ENCODE data around the gene TBPL2. TPM values are rescaled to one million over a fixed set of nuclear protein-coding genes. Genes with fewer than 3 reads are reported as not detected.

TBPL2 gene
- total RNA-seq, 1 experiment from 2014 or later: not detected

- H2BK120ac ChIP-seq (ENCODE audit: low read depth, low read length, poor library complexity, severe bottlenecking): no peak overlapping the region
- H3K4ac ChIP-seq (ENCODE audit: low read depth, low read length): no peak overlapping the region
- H3K9ac ChIP-seq (ENCODE audit: extremely low read depth, insufficient read length, low read length): no peak overlapping the region
- no peaks in the 10 kb centered on the region for H4K20me1 ChIP-seq (ENCODE audit: control insufficient read depth, insufficient read depth, insufficient read length)
- H3T11ph ChIP-seq (ENCODE audit: low read length): no peak overlapping the region
- H3K4me2 ChIP-seq (ENCODE audit: insufficient read depth, insufficient read length, low read length): no peak overlapping the region
- no peaks in the 10 kb centered on the region for H3K79me1 ChIP-seq (ENCODE audit: insufficient read depth, low read depth, low read length, poor library complexity, severe bottlenecking)
- no peaks in the 10 kb centered on the region for H3K23me2 ChIP-seq (ENCODE audit: insufficient read length, low read depth, low read length, poor library complexity, severe bottlenecking)
- no peak for DNase-seq
- no peak overlapping the region for H3K27ac ChIP-seq (ENCODE audit: insufficient read length, low read depth, low read length)
- no peak overlapping the region for H3K18ac ChIP-seq (ENCODE audit: insufficient read length, low read depth, low read length)
- no peak overlapping the region for H3K4me3 Mint-ChIP-seq
- no peaks in the 10 kb centered on the region for H3K9me3 ChIP-seq (ENCODE audit: control insufficient read depth, low read depth, low read length)
- H3K14ac ChIP-seq (ENCODE audit: insufficient read depth, low read length): no peak overlapping the region
- H3K4me1 ChIP-seq (ENCODE audit: insufficient read depth, low read length): no peaks in the 10 kb centered on the region
- TF ChIP-seq, protein P1, sequence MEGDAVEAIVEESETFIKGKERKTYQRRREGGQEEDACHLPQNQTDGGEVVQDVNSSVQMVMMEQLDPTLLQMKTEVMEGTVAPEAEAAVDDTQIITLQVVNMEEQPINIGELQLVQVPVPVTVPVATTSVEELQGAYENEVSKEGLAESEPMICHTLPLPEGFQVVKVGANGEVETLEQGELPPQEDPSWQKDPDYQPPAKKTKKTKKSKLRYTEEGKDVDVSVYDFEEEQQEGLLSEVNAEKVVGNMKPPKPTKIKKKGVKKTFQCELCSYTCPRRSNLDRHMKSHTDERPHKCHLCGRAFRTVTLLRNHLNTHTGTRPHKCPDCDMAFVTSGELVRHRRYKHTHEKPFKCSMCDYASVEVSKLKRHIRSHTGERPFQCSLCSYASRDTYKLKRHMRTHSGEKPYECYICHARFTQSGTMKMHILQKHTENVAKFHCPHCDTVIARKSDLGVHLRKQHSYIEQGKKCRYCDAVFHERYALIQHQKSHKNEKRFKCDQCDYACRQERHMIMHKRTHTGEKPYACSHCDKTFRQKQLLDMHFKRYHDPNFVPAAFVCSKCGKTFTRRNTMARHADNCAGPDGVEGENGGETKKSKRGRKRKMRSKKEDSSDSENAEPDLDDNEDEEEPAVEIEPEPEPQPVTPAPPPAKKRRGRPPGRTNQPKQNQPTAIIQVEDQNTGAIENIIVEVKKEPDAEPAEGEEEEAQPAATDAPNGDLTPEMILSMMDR (conservative IDR thresholded peaks at IDR 0.05): no peak
- H2BK15ac ChIP-seq (ENCODE audit: low read depth, low read length): no peak overlapping the region
- H3K27ac Mint-ChIP-seq: no peak overlapping the region
- H3K27me3 Mint-ChIP-seq (ENCODE audit: low read depth): no peaks in the 10 kb centered on the region
- no peak overlapping the region for H3K23ac ChIP-seq (ENCODE audit: insufficient read length, low read depth, low read length)
- no peak overlapping the region for H2AFZ ChIP-seq (ENCODE audit: low read length)
- H3K27me3 ChIP-seq (ENCODE audit: insufficient read depth, low read length): no peaks in the 10 kb centered on the region
- H2AK5ac ChIP-seq (ENCODE audit: insufficient read length, low read length): no peak overlapping the region
- H4K8ac ChIP-seq (replicated peaks; ENCODE audit: insufficient read length, low read depth, low read length): no peak overlapping the region
- peaks cover 3% of the 10 kb centered on the region; the same call in 1 of the 2 replicates for H3K79me2 ChIP-seq (ENCODE audit: insufficient read depth, low read length)
- no peak overlapping the region for H2BK12ac ChIP-seq (ENCODE audit: insufficient read length, low read depth, low read length)
- no peak overlapping the region for H4K91ac ChIP-seq (ENCODE audit: insufficient read length, low read depth, low read length)
- H2BK20ac ChIP-seq (ENCODE audit: low read depth, low read length, poor library complexity, severe bottlenecking): no peak overlapping the region
- H3K9me3 Mint-ChIP-seq: no peaks in the 10 kb centered on the region; a peak in 1 of 5 replicates
- no peak overlapping the region for H3K56ac ChIP-seq (ENCODE audit: insufficient read length, low read depth, low read length)
- H3K4me1 Mint-ChIP-seq: no peaks in the 10 kb centered on the region
- no peak overlapping the region for H2BK5ac ChIP-seq (ENCODE audit: insufficient read length, low read length)
- H4K5ac ChIP-seq (ENCODE audit: insufficient read length, low read depth, low read length): no peak overlapping the region
- H3K36me3 Mint-ChIP-seq (ENCODE audit: insufficient read depth in 1 of 3, low read depth in 3 of 3): peaks cover 0 to 15% (median 11%) of the 10 kb centered on the region in 3 experiments; a peak in 5 of 7 replicates
- WGBS (ENCODE audit: extremely low coverage, insufficient read length, low lambda C conversion rate): no CpG with 5 or more reads among the region's 1 CpG
Measured at GRCh38 chr14:55399183-55399582, 41.2 kb downstream of the TBPL2 start.
